Activated CD8-positive, alpha-beta T cell treated with anti-CD3 and anti-CD28 coated beads for 36 hours (primary cell): ENCODE results near the gene ANP32A. TPM values are rescaled to one million over a fixed set of nuclear protein-coding genes. Genes with fewer than 3 reads are reported as not detected.
A peak's percentile ranks its signal among the peaks of the same experiment; 100 is the strongest.

Experiments used
- ATAC-seq: fragments of 200-7000 bp; cut with Tn5 transposase; one replicate; pipeline ENCODE4 v1.10.0; 2021; ENCODE audit warnings: mild to moderate bottlenecking, moderate library complexity
- CTCF ChIA-PET: fragments of 350-600 bp; sonication (Branson Sonifier 250); formaldehyde crosslinking; loops from one replicate; lab custom pipeline; 2021; ENCODE audit warnings: antibody characterized with exemption; lab: Charles Lee
- POLR2A ChIA-PET: fragments of 350-600 bp; sonication (Branson Sonifier 250); formaldehyde crosslinking; loops from one replicate; lab custom pipeline; 2021; ENCODE audit warnings: antibody characterized with exemption; lab: Charles Lee
- DNase-seq: peaks from one replicate; pipeline ENCODE4 v3.0.0-alpha.2; 2020
- H3K27ac Mint-ChIP-seq: one replicate; pipeline ENCODE4 v1.8.0; 2021; ENCODE audit warnings: mild to moderate bottlenecking, mixed read lengths
- H3K27me3 Mint-ChIP-seq: one replicate; pipeline ENCODE4 v1.8.0; 2021; ENCODE audit warnings: mixed read lengths
- H3K36me3 Mint-ChIP-seq: one replicate; pipeline ENCODE4 v1.8.0; 2021; ENCODE audit warnings: low read depth, mixed read lengths
- H3K4me1 Mint-ChIP-seq: one replicate; pipeline ENCODE4 v1.8.0; 2021; ENCODE audit warnings: low read depth, mixed read lengths
- H3K4me3 Mint-ChIP-seq: one replicate; pipeline ENCODE4 v1.8.0; 2021; ENCODE audit warnings: mild to moderate bottlenecking, moderate library complexity, mixed read lengths
- H3K9me3 Mint-ChIP-seq: one replicate; pipeline ENCODE4 v1.8.0; 2021; ENCODE audit warnings: mixed read lengths
- intact Hi-C: fragments of 100-400 bp; cut with micrococcal nuclease; formaldehyde crosslinking; loops from one replicate; pipeline ENCODE4 v1.10.0; 2022
- total RNA-seq, 2 experiments: library from RNA; stranded (reverse); gene quantifications; one replicate each; pipeline ENCODE4 v1.2.3, GENCODE V29; 2021
- TF ChIP-seq, protein P1 (sequence below): fragments of 200-600 bp; IDR thresholded peaks from one replicate; pipeline ENCODE4 v1.8.0; 2022; ENCODE audit warnings: antibody characterized with exemption, mild to moderate bottlenecking

The ANP32A gene
- total RNA-seq, 2 experiments from 2014 or later = 239 to 246 TPM

DNA sequence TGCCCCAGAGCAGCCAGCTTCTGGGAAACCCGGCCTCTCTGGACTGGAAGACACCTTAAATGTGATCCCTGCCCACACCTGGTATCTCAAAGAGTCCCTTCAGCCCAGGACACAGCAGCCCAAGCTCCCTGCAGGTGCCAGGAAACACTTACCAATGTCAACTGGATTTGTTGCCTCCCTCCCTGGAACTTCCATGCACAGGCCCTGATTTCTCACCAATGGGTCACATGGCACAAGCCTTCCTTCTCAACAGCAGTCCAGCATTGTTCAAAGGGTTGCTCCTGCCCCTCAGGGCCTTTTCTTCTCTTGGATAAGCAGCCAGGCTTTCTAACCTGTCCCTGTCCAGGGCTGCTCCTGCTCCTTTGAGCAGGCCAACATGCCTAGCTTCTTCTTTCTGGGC lies 31.6 kb downstream of the ANP32A start:
- ChIA-PET POLR2A (interaction anchor here (1.6 kb wide), 1 partner anchor 26 kb away, joined by 5 read pairs; no protein-coding TSS in a partner anchor), CTCF (interaction anchor here (1.4 kb wide), 1 partner anchor 40 kb away, joined by 5 read pairs; no protein-coding TSS in a partner anchor)
- TF ChIP-seq, protein P1, sequence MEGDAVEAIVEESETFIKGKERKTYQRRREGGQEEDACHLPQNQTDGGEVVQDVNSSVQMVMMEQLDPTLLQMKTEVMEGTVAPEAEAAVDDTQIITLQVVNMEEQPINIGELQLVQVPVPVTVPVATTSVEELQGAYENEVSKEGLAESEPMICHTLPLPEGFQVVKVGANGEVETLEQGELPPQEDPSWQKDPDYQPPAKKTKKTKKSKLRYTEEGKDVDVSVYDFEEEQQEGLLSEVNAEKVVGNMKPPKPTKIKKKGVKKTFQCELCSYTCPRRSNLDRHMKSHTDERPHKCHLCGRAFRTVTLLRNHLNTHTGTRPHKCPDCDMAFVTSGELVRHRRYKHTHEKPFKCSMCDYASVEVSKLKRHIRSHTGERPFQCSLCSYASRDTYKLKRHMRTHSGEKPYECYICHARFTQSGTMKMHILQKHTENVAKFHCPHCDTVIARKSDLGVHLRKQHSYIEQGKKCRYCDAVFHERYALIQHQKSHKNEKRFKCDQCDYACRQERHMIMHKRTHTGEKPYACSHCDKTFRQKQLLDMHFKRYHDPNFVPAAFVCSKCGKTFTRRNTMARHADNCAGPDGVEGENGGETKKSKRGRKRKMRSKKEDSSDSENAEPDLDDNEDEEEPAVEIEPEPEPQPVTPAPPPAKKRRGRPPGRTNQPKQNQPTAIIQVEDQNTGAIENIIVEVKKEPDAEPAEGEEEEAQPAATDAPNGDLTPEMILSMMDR = no peak
- ATAC-seq = no peak
- Mint-ChIP-seq H3K4me3 (no peak overlapping the region), H3K36me3 (peaks cover 40% of the 10 kb centered on the region), H3K4me1 (peaks cover 72% of the 10 kb centered on the region), H3K9me3 (no peaks in the 10 kb centered on the region), H3K27ac (peak overlapping the region; percentile 93), H3K27me3 (no peaks in the 10 kb centered on the region)
- DNase-seq = no peak
- intact Hi-C loops = no loop called here

DNA sequence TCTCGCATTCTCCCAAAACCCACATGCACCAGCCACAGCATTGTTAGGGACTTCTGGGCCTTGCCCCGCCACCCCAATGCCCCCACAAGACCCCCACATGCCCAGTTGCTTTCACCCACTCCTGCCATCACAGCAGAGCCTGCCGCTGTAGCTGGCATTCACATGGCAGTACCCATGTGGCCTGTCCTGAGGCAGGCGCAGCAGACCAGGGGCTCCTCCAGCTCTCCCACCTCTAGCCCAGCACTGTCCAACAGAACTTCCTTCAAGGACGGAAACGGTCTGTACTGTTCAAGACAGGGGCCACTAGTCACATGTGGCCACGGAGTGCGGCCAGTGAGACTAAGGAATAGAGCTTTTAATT lies 32.5 kb downstream of the ANP32A start:
- ATAC-seq = no peak
- intact Hi-C loops = no loop called here
- Mint-ChIP-seq H3K4me3 (no peak overlapping the region), H3K9me3 (no peaks in the 10 kb centered on the region), H3K27me3 (no peaks in the 10 kb centered on the region), H3K27ac (peak overlapping the region; percentile 63), H3K36me3 (peaks cover 43% of the 10 kb centered on the region), H3K4me1 (peaks cover 71% of the 10 kb centered on the region)
- ChIA-PET CTCF (interaction anchor here (0.7 to 1.4 kb wide), 3 partner anchors 9 to 40 kb away, joined by 3 to 5 read pairs (median 3); no protein-coding TSS in a partner anchor), POLR2A (interaction anchor here (0.7 to 1.6 kb wide), 2 partner anchors 27 to 46 kb away, joined by 3 to 5 read pairs; no protein-coding TSS in a partner anchor)
- no peak for DNase-seq
- TF ChIP-seq, protein P1 = no peak

DNA sequence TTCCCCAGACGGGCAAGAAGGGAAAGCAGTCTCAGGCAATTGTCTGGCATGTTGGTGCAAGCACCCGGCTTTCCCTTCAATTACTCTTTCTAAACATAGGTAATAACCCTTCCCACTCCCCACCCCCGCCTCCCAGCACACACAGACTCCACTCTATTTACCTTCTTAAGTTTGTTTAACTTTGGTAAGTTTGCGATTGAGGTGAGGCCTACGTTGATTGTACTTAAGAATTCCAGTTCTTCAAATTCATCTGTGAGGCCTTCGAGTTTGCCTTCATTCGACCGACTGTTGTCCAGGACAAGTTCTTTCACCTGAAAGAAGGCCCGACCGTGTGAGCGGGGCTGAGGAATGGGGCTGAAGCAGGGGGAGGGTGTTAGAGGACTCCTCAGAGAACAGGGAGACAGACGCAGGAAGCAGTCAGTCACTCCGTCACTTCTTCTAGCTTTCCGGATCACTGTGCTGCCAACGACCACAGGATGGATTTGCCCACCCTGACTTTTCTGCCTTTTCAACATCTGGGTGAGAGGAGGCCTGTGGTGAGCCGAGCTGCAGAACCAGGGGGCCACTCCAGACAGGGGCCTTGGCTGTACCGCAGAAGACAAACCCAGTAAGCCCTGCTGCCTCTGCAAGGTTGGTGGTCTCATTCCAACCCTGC lies 33.0 kb downstream of the ANP32A start:
- H3K27ac Mint-ChIP-seq = peak overlapping the region; percentile 63
- POLR2A ChIA-PET = interaction anchor here (0.6 to 1.6 kb wide), 3 partner anchors 28 to 114 kb away, joined by 3 to 5 read pairs (median 3); no protein-coding TSS in a partner anchor
- ATAC-seq (no peak), DNase-seq (no peak)
- H3K9me3 Mint-ChIP-seq = no peaks in the 10 kb centered on the region
- no peak overlapping the region for H3K4me3 Mint-ChIP-seq
- no peaks in the 10 kb centered on the region for H3K27me3 Mint-ChIP-seq
- H3K36me3 Mint-ChIP-seq = peaks cover 43% of the 10 kb centered on the region
- intact Hi-C loops = no loop called here
- H3K4me1 Mint-ChIP-seq = peaks cover 71% of the 10 kb centered on the region
- CTCF ChIA-PET = interaction anchor here (0.7 to 1.4 kb wide), 4 partner anchors 8 to 41 kb away, joined by 3 to 5 read pairs (median 4); no protein-coding TSS in a partner anchor
- TF ChIP-seq, protein P1 = no peak

DNA sequence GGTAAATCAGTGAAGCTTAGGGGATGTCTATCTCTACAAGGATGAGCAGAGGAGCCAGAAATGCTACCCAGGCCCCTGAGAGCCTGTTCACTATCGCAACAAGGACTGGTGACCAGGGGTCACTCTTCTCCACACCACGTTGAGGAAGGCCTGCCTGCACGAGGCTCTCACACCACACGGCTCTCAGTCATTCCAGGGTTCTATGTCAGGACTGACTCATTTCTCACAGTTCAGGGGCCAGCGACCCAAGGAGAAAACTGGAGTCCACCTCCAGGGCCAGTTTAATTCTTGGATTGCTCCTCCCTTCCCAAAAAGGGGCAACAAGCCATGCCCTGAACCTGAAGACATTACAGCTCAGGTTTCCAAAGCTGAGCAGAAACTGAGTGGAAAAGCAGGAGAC lies 33.9 kb downstream of the ANP32A start:
- intact Hi-C loops = no loop called here
- Mint-ChIP-seq H3K9me3 (no peaks in the 10 kb centered on the region), H3K27me3 (no peaks in the 10 kb centered on the region), H3K4me3 (no peak overlapping the region), H3K4me1 (peaks cover 71% of the 10 kb centered on the region), H3K27ac (no peak overlapping the region), H3K36me3 (peaks cover 52% of the 10 kb centered on the region)
- CTCF ChIA-PET = interaction anchor here (1.4 to 8.4 kb wide), 2 partner anchors 9 to 89 kb away, joined by 4 to 55 read pairs; no protein-coding TSS in a partner anchor
- no peak for DNase-seq
- POLR2A ChIA-PET = no interaction called here
- TF ChIP-seq, protein P1 = no peak
- no peak for ATAC-seq

DNA sequence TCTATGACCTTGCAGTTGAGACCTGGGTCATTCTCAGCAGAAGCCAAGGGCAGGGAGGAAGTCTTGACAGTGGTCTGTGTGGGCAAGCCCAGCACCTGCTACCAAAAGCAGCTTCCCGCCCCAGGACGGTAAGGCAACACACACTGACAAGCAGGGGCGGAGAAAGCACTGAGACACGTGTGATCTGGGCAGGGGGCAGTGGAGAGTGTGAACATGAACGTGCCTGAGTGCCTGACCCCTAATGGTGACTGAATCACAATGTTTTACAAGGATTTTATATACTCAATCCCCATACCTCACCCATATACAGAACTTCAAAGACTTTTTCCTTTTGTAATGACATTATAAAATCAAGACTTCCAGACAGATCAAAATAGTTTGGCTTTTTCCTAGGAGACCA lies 35.2 kb downstream of the ANP32A start:
- TF ChIP-seq, protein P1 = no peak
- no peaks in the 10 kb centered on the region for H3K9me3 Mint-ChIP-seq
- H3K27me3 Mint-ChIP-seq = no peaks in the 10 kb centered on the region
- H3K4me1 Mint-ChIP-seq = peaks cover 60% of the 10 kb centered on the region
- ChIA-PET POLR2A (no interaction called here), CTCF (interaction anchor here (0.9 to 8.4 kb wide), 5 partner anchors 9 to 90 kb away, joined by 3 to 55 read pairs (median 3); no protein-coding TSS in a partner anchor)
- H3K27ac Mint-ChIP-seq = peak overlapping the region; percentile 66
- no peak overlapping the region for H3K4me3 Mint-ChIP-seq
- DNase-seq (no peak), ATAC-seq (no peak)
- H3K36me3 Mint-ChIP-seq = peaks cover 49% of the 10 kb centered on the region
- intact Hi-C loops = no loop called here
